GM12873 (cell line): ENCODE data around the gene KCNK18.

Source experiments
- TF ChIP-seq, protein P1 (sequence below): IDR thresholded peaks from 2 replicates; pipeline ENCODE4 v1.5.1; 2012; ENCODE audit warnings: low read depth, mild to moderate bottlenecking, moderate library complexity, low read length, control low read depth; ENCODE audit not compliant: insufficient read depth; ENCODE audit errors: missing control alignments

KCNK18 gene

DNA sequence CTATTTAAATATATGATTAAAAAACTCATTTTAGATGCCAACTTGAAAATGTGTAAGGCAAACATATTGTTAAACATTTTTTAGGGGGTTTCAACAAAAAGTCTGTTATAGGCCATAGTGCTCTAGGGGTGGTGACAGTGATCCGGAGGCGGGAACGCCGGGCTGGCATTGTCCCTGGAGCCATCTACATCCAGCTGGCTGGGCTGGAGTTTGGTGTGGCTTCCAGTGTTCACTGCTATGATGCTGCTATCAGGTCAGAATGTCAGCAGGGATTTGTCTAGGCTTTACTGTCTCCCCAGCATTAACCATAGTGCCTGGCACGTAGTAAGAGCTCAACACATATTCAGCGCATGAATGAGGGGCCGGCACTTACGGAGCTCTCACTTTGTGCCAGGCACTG lies 41.8 kb downstream of the KCNK18 start:
- TF ChIP-seq, protein P1, sequence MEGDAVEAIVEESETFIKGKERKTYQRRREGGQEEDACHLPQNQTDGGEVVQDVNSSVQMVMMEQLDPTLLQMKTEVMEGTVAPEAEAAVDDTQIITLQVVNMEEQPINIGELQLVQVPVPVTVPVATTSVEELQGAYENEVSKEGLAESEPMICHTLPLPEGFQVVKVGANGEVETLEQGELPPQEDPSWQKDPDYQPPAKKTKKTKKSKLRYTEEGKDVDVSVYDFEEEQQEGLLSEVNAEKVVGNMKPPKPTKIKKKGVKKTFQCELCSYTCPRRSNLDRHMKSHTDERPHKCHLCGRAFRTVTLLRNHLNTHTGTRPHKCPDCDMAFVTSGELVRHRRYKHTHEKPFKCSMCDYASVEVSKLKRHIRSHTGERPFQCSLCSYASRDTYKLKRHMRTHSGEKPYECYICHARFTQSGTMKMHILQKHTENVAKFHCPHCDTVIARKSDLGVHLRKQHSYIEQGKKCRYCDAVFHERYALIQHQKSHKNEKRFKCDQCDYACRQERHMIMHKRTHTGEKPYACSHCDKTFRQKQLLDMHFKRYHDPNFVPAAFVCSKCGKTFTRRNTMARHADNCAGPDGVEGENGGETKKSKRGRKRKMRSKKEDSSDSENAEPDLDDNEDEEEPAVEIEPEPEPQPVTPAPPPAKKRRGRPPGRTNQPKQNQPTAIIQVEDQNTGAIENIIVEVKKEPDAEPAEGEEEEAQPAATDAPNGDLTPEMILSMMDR: no peak

DNA sequence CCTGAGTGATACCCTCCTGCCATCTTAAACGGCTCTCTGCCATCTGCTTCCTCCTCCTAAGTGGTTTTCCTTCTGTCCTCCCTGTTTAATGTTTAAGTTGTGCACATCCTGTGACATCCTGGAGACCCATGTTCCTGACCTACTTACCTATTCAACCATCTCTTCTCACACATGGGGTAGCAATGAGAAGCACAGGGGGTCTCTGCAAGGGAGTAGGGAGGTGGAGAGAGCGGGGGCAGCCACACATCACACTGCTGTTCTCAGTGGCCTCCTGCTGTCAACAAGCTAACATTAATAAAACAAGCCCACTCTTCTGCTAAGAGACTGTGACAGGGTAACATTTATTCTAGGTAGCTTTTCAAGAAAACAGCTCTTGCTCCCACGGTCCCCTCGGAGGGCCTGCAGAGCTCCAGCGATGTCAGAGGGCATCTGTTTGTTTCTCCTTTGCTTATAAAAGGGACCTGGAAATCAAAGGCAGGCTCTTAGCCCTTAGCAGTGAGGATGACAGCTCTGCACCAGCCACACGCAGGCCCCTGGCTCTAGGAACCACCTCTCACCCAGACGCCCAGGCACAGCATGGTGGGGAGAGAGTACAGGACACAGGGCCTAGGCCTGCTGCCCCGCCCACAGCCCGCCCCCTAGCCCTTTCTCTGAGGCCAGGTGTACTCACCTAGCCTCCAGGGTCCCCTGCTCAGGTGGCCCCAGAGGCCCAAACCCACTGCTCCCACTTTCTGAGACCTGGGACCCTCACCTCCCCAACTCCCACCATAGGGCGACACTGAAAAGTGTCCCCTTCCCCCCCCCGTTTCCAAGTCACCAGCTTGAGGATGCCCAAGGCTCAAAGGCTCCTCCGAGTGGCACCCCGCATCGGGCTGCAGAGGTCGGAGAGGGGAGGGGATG lies 42.7 kb downstream of the KCNK18 start:
- TF ChIP-seq, protein P1: no peak

DNA sequence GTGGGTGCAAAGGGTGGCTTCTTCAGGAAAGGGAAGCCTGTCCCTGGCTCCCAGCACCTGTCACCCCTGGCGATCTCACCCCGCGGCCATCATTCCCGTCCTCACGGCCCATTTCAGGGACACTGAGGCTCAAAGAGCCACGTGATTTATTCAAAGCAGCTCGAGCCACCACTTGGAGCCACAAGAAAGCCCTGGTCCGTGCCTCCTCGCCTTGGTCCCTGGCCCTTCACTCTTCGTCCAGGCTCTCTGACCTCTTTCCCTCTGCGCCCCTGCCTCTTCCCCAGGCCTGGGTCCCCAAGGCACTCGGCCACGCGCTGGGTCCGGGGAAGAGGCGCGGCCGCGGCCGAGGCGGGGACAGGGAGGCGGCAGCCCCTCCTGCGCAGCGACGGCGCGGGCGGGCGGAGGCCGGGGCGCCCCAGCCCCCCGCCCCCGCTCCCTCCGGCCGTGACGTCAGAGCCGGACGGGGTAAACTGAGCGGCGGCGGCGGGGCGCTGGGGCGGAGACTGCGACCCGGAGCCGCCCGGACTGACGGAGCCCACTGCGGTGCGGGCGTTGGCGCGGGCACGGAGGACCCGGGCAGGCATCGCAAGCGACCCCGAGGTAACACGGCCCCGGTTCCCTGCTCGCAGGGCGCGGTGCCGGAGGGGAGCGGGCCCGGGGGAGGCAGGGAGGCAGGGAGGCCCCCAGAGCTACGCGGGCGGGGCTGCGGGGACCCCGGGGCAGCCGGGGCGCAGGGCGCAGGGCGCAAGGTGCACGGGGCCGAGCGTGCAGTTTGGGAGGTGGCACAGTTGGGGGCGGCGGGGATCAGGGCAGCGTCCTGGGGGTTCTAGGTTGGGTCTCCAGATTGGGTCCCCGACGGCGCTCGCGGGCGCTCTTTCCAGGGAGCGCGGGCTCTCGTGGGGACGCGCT lies 43.6 kb downstream of the KCNK18 start, which contains the start of gene SLC18A2:
Gene SLC18A2, plus strand, starts transcription at position 494 of the 909 bp plus-strand sequence. CDS start 580 bp downstream, outside the sequence.
- TF ChIP-seq, protein P1: no peak

DNA sequence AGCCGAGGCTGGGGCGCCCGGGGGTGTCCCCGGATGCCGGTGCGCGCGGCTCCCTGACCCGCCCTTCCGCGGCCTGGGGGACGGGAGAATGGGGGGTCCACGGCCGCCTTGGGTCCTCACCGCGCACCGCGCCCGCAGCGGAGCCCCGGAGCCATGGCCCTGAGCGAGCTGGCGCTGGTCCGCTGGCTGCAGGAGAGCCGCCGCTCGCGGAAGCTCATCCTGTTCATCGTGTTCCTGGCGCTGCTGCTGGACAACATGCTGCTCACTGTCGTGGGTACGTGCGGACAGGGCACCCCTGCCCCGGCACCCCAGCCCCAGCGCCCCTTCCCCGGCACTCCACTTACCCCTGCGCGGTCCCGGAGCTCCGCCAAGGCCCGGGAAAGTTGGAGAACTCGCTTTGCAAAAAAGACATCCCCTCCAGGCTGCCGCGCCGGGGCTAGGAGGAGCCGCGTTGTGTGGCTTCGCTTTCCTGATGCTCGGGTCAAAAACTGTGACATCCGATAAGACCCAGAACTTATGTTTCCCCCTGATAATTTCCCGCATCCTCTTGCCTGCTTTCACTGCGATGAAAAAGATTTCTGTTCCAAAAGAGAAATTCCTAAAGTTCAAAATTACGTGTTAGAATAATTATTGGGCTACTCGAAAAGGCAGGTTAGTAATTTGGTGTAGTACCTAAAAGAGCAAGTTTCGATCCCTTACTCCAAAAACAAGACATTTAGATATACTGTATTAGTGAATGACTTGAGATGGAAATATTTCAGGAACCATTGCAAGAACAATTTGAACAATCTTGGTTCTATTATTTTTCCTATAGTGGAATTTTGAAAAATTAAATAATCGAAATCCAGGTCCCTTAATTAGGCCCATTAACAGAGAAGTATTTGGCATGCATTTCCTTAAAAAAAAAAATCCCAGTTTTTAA lies 44.5 kb downstream of the KCNK18 start:
- TF ChIP-seq, protein P1: no peak

DNA sequence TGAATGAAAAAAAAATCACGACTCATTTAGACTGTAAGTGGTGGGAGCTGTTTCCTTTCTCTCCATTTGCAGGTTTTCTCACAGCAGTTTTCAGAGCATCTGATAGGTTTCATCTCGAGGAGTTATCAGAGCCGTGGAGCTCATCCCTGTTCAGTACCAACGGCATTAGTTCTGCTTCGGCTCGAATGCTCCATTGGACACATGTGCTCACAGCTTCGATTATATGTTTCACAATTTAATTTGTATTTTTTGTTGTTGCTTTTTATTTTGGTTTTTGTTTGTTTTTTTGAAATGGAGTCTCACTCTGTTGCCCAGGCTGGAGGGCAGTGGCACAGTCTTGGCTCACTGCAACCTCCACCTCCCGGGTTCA lies 45.2 kb downstream of the KCNK18 start:
- TF ChIP-seq, protein P1: no peak

DNA sequence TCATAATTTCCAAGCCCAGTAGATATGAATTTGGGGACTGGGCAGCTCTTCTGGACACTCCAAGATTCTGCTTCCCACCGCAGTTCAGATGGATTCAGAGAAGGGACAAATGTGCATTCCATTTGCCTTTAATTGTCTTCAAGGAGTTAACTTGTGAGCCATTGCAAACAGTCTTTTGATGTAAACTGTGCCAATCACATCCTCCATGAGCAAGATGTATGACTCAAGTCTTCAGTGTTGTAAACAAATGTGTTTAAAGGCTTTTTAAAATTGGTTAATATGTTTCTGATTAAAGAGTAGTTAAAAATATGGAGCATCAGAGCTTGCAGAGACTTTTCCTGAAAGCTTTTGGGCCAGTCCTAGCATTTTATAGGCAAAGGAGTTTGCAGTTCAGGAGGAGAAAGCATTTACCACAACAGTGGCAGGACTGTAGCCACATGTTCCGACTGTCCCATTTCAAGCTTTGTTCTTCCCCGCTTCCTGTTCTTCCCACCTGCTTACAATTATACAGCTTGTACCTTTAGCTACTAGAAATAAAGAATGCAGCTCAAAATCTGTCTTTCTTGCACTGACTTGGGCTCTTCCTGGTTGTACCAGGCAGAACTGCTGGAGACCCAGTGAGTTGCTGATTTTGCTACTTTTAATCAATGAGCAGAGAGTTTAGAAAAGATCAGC lies 49.8 kb downstream of the KCNK18 start:
- TF ChIP-seq, protein P1: no peak
